Stimulated activated CD4-positive, alpha-beta T cell treated with anti-CD3 and anti-CD28 coated beads, Interleukin-15, amount 100 ng/mL, for 24 hours (primary cell): ENCODE data around the gene AARS2.
A peak's percentile ranks its signal among the peaks of the same experiment; 100 is the strongest.
"Not testable (repeated sequence)": the region's sequence is repeated elsewhere in the genome, so short reads cannot be mapped to it uniquely, and the experiment has no call there.

Experiments used
- DNase-seq: peaks from one replicate; pipeline ENCODE4 v3.0.0-alpha.2; 2020

The AARS2 gene

GRCh38 chr6:44328203-44328602 is 15.1 kb upstream of the AARS2 start:
- not testable (repeated sequence) for DNase-seq

- no peak for DNase-seq
Measured at GRCh38 chr6:44327760-44328159, 14.6 kb upstream of the AARS2 start.

GRCh38 chr6:44327096-44327495 is 13.9 kb upstream of the AARS2 start:
- DNase-seq = no peak

- no peak for DNase-seq
Measured at GRCh38 chr6:44321210-44321609, 8.1 kb upstream of the AARS2 start.

GRCh38 chr6:44317136-44317631 is 4.0 kb upstream of the AARS2 start:
- DNase-seq = not testable (repeated sequence)

GRCh38 chr6:44316481-44316880 is 3.3 kb upstream of the AARS2 start:
- no peak for DNase-seq

GRCh38 chr6:44315951-44316350 is 2.8 kb upstream of the AARS2 start:
- no peak for DNase-seq

GRCh38 chr6:44315516-44315915 is 2.4 kb upstream of the AARS2 start:
- DNase-seq = no peak

- DNase-seq = not testable (repeated sequence)
Measured at GRCh38 chr6:44314657-44315056, 1.5 kb upstream of the AARS2 start.

- no peak for DNase-seq
Measured at GRCh38 chr6:44311767-44312166, 1.4 kb downstream of the AARS2 start.

- DNase-seq = no peak
Measured at GRCh38 chr6:44311304-44311703, 1.8 kb downstream of the AARS2 start.

GRCh38 chr6:44310241-44310640 is 2.9 kb downstream of the AARS2 start:
- no peak for DNase-seq

GRCh38 chr6:44309631-44310030 is 3.5 kb downstream of the AARS2 start:
- DNase-seq = no peak

GRCh38 chr6:44309092-44309491 is 4.1 kb downstream of the AARS2 start:
- no peak for DNase-seq

GRCh38 chr6:44307217-44307616 is 5.9 kb downstream of the AARS2 start:
- DNase-seq = no peak

GRCh38 chr6:44306710-44307109 is 6.4 kb downstream of the AARS2 start:
- DNase-seq = no peak

- no peak for DNase-seq
Measured at GRCh38 chr6:44305200-44305725, 7.9 kb downstream of the AARS2 start.

- peak; percentile 47 for DNase-seq
Measured at GRCh38 chr6:44304282-44305199, 8.6 kb downstream of the AARS2 start.

- no peak for DNase-seq
Measured at GRCh38 chr6:44303842-44304241, 9.3 kb downstream of the AARS2 start.

- no peak for DNase-seq
Measured at GRCh38 chr6:44302856-44303255, 10.3 kb downstream of the AARS2 start.

GRCh38 chr6:44301782-44302564 is 11.2 kb downstream of the AARS2 start:
- no peak for DNase-seq

GRCh38 chr6:44301106-44301505 is 12.0 kb downstream of the AARS2 start:
- no peak for DNase-seq

GRCh38 chr6:44300292-44300823 is 12.8 kb downstream of the AARS2 start:
- no peak for DNase-seq
